Activated T-cell treated with anti-CD3 and anti-CD28 coated beads for 24 hours (primary cell): Measurements from ENCODE around the gene DKKL1.

ENCODE experiments used
- DNase-seq: peaks from one replicate; pipeline ENCODE4 v3.0.0-alpha.2; 2020; ENCODE audit warnings: low read depth

The DKKL1 gene

DNA sequence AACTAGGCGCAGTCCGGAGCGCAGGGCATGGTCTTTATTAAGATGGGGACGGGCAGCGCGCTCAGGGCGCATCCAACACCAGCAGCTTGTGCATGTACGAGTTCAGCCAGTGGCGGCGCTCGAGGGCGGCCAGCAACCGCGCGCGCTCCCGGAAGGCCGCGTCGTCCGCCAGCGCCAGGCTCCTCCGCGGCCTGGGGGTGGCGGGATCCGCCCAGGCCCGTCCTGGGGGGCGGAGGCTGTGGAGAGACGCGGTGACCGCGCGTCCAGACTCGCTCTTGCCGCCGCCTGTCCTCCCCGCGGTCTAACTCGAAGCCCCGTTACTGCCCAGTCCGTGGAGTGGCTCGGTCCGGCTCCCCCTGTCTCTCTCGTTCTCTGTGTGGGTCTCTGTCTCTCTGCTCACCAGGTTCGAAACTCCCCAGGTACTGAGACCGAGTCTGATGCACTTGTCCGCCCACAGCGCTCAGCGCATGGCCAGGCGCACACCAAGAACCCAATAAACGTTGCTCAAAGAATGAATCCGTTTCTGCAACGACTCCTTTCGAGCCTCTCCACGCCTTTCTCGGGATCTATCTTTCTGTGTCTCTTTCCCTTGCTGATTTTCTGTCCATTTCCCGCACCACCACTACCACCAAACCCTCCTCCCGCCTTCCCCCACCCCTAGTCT is 58.9 kb downstream of the DKKL1 start:
- DNase-seq = no peak

- DNase-seq = no peak
These were observed 59.7 kb downstream of the DKKL1 start, which contains the start of gene PTH2 for GRCh38 chr19:49423071-49423984. Gene PTH2 (minus strand): TSS chr19:49423441. CDS start chr19:49423339, 102 bp downstream.

DNA sequence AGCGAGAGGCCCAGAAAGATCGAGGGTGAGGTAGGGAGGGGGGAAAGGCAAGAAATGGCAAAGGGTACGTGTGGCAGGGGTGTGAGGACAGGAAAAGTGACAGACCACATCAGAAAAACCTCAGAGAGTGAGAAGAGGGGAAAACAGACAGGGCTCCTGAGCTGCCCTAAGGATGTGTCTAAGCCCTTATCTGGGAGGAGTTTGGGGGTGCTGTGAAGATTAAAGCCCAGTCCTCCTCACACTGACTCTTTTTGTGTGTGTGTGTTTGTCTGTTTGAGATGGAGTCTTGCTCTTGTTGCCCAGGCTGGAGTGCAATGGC is 60.3 kb downstream of the DKKL1 start:
- no peak for DNase-seq
